ENCODE results near the gene LRRC26.

Gene LRRC26

DNA sequence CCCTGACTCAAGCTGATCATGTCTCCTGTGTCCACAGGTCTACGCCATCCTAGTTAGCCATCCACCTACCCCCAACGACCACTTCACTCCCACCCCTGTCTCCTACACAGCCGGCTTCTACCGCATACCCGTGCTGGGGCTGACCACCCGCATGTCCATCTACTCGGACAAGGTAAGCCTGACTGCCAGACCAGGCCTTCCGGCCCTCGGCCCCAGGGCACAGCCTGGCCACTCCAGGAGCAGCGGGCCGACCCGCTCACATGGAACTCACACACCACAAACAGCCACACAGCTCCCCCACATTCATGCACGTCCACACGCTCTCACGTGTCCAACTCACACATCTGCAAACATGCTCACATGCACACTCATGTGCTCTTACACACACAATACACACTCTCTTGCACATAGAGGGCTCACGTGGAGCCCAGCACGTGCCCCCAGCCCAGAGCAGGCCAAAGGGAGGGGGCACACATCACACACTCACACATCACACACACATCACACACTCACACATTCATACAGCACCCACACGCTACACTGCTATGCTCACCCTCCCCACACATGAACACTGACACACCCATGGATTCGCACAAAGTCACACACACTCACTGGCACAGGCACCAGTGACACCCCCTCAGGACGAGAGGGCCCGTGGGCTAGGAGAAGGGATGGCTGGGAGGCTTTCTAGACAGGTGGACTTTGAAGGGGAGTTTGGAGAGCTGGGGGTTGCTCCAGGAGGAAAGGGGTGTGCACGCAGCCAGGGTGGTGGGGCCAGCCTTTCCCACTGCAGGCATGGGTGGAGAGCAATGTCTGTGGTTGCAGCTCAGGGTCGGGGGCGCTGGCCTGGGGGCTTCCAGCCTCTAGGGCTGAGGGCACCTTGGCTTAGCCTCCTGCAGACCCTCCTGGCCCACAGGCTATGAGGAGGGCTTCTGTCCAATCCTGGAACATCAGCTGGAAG is 27.6 kb downstream of the LRRC26 start:
- Histone ChIP-seq H3K4me3 (replicated peaks; ENCODE audit: insufficient read depth, low read length) (no peak overlapping the region), H3K27me3 (ENCODE audit: insufficient read depth, poor library complexity, severe bottlenecking) (peaks cover 27% of the 10 kb centered on the region), H3K27ac (replicated peaks) (no peak overlapping the region)
- TF ChIP-seq, protein P1, sequence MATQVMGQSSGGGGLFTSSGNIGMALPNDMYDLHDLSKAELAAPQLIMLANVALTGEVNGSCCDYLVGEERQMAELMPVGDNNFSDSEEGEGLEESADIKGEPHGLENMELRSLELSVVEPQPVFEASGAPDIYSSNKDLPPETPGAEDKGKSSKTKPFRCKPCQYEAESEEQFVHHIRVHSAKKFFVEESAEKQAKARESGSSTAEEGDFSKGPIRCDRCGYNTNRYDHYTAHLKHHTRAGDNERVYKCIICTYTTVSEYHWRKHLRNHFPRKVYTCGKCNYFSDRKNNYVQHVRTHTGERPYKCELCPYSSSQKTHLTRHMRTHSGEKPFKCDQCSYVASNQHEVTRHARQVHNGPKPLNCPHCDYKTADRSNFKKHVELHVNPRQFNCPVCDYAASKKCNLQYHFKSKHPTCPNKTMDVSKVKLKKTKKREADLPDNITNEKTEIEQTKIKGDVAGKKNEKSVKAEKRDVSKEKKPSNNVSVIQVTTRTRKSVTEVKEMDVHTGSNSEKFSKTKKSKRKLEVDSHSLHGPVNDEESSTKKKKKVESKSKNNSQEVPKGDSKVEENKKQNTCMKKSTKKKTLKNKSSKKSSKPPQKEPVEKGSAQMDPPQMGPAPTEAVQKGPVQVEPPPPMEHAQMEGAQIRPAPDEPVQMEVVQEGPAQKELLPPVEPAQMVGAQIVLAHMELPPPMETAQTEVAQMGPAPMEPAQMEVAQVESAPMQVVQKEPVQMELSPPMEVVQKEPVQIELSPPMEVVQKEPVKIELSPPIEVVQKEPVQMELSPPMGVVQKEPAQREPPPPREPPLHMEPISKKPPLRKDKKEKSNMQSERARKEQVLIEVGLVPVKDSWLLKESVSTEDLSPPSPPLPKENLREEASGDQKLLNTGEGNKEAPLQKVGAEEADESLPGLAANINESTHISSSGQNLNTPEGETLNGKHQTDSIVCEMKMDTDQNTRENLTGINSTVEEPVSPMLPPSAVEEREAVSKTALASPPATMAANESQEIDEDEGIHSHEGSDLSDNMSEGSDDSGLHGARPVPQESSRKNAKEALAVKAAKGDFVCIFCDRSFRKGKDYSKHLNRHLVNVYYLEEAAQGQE (IDR thresholded peaks at IDR 0.05; ENCODE audit: insufficient replicate concordance, low read depth) = no peak
- no peak for TF ChIP-seq POLR2AphosphoS5 (IDR thresholded peaks at IDR 0.05; ENCODE audit: low read depth)
- TF ChIP-seq, protein P2, sequence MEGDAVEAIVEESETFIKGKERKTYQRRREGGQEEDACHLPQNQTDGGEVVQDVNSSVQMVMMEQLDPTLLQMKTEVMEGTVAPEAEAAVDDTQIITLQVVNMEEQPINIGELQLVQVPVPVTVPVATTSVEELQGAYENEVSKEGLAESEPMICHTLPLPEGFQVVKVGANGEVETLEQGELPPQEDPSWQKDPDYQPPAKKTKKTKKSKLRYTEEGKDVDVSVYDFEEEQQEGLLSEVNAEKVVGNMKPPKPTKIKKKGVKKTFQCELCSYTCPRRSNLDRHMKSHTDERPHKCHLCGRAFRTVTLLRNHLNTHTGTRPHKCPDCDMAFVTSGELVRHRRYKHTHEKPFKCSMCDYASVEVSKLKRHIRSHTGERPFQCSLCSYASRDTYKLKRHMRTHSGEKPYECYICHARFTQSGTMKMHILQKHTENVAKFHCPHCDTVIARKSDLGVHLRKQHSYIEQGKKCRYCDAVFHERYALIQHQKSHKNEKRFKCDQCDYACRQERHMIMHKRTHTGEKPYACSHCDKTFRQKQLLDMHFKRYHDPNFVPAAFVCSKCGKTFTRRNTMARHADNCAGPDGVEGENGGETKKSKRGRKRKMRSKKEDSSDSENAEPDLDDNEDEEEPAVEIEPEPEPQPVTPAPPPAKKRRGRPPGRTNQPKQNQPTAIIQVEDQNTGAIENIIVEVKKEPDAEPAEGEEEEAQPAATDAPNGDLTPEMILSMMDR (IDR thresholded peaks at IDR 0.05; ENCODE audit: insufficient read depth, low read length) = no peak
- TF ChIP-seq GABPA (IDR thresholded peaks at IDR 0.05; ENCODE audit: low read depth) = no peak
- TF ChIP-seq SPI1 (IDR thresholded peaks at IDR 0.05; ENCODE audit: borderline replicate concordance, low read depth) = no peak
- no peak for DNase-seq (ENCODE audit: low read depth in 1 of 2, low spot score in 1 of 2)

DNA sequence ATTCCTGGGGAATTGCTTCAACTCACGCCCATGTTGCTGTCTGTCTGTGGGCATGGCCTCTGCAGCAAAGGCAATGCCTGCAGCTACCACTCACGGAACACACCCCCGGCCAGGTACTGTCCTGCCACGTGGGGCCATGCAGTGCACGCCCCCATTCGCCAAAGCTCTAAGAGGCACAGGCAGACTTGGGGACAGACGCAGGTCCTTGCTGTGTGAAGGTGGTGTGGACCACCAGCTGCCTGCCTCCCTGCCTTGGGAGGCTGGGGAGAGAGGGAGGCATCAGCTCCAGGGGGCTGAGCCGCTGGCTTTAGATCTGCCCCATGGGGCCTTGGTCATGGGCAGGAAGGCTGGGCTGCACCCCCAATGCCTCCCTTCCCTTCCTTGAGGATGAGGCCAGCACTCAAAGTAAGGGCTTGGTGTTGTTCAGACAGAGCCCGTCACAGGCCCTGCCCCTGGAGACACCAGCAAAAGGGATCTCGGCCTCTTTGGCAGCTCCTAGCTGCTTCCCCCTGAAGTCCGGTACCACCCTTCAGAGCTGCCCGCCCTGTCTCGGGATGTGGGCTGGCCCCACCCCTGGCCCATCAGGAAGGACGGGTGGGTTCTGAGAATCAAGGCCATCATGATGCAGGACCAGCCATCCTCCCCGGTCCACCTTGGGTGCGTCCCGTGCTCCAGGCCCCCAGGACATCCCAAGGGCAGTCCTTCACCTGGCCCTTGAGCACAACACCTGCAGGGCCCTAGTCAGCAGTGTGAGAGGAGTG is 28.6 kb downstream of the LRRC26 start:
- Histone ChIP-seq H3K27me3 (ENCODE audit: insufficient read depth, poor library complexity, severe bottlenecking) (peaks cover 37% of the 10 kb centered on the region), H3K27ac (replicated peaks) (no peak overlapping the region), H3K4me3 (replicated peaks; ENCODE audit: insufficient read depth, low read length) (no peak overlapping the region)
- TF ChIP-seq SPI1 (IDR thresholded peaks at IDR 0.05; ENCODE audit: borderline replicate concordance, low read depth) = no peak
- TF ChIP-seq, protein P2 (IDR thresholded peaks at IDR 0.05; ENCODE audit: insufficient read depth, low read length) = no peak
- no peak for DNase-seq (ENCODE audit: low read depth in 1 of 2, low spot score in 1 of 2)

DNA sequence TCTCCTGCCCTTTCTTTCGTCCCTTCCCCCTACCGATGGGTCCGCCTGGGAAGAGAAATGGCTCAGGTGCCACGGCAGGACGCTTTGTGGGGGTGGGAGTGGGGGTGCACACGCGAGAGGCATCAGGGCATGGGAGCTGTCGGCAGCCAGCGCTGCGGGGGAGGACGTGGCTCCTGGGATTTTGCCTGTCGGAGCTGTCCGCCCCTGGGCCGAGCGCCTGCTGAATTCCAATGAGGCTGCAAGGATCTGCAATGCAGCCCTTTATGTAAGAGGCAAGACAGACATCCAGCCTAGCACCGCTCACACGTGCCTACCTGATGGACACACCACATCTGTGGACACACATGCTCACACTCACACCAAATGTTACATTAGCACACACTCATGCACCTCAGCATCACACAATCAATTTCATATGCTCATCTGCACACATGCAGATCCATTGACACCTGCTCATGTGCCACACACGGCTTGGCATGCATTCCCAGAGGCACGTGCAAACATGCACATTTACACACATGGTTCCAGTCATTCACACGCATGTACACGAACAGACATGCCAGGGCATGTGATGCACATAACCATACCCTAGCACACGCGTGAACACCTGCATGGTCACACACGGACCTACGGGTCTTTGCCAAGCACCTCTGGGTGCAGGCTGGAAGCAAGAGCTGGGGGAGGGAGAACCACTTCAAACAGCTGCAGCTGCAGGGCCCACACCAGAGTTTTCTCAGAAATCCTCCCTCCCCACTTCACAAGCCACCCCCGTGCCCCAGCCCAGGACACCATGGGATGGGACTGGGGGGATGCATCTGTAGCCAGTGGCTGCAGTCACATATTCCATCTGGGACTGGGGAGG is 29.5 kb downstream of the LRRC26 start:
- H3K4me3 ChIP-seq (replicated peaks; ENCODE audit: insufficient read depth, low read length) = no peak overlapping the region
- no peak overlapping the region for H3K27ac ChIP-seq (replicated peaks)
- TF ChIP-seq, protein P1 (IDR thresholded peaks at IDR 0.05; ENCODE audit: insufficient replicate concordance, low read depth) = no peak
- TF ChIP-seq, protein P2 (IDR thresholded peaks at IDR 0.05; ENCODE audit: insufficient read depth, low read length) = no peak
- TF ChIP-seq SPI1 (IDR thresholded peaks at IDR 0.05; ENCODE audit: borderline replicate concordance, low read depth) = no peak
- TF ChIP-seq GABPA (IDR thresholded peaks at IDR 0.05; ENCODE audit: low read depth) = no peak
- TF ChIP-seq POLR2AphosphoS5 (IDR thresholded peaks at IDR 0.05; ENCODE audit: low read depth) = no peak
- no peak for DNase-seq (ENCODE audit: low read depth in 1 of 2, low spot score in 1 of 2)
- H3K27me3 ChIP-seq (ENCODE audit: insufficient read depth, poor library complexity, severe bottlenecking) = peaks cover 45% of the 10 kb centered on the region

All from HL-60 (cell line).